ENCODE results near the gene ERCC6L2. TPM values are rescaled to one million over a fixed set of nuclear protein-coding genes. Genes with fewer than 3 reads are reported as not detected.

The ERCC6L2 gene
- total RNA-seq, 3 donors from 2014 or later (not counting 1 experiment from before 2014, with no cell fraction given) = 37.1 to 45.8 (median 38.6) TPM

DNA sequence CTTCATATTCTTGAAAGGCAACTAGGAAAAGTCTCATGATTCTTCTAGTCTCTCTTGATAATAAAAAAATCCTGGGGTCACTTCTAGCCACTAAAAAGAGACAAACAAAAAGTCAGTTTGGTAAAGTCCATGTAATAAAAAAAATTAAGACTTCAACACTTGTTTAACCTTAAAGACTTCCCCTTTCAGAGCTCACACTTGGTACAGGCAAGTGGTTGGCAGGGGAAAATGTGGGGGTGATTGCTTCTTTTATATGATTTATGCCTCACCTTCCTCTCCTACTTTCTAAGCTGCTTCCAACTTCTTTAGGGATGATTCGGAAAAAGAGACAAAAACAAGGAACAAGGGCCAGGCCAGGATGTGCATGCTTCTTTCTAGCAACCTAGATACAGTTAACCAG is 5.1 kb upstream of the ERCC6L2 start:
- no peak for ATAC-seq
- no peak overlapping the region for H3K27ac Mint-ChIP-seq

DNA sequence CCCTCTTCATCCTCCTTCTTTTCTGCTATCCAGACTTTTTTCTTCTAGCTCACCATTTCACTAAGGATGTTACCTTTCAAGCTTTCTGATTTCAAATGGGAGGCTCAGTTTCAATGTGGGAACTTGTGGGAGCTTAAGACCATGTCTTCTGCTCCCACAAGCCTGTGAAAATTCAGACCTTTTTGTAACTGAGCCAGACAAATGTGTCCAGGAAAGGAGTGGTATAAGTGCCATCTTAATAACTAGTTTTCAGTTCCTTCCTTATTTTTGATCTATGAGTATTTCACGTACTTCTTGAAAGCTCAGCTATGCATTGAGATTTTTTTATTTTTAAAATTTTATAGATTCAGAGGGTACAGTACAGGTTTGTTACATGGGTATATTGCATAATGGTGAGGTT is 4.6 kb upstream of the ERCC6L2 start:
- Mint-ChIP-seq H3K27me3 (ENCODE audit: low read depth in 2 of 2) (no peaks in the 10 kb centered on the region), H3K27ac (no peak overlapping the region), H3K4me1 (peaks cover 9 to 16% of the 10 kb centered on the region in 2 donors), H3K4me3 (no peak overlapping the region), H3K36me3 (no peaks in the 10 kb centered on the region), H3K9me3 (no peaks in the 10 kb centered on the region)
- Histone ChIP-seq H3K36me3 (ENCODE audit: control insufficient read depth, insufficient read depth, low read length) (peaks cover 3% of the 10 kb centered on the region), H3K4me3 (ENCODE audit: low read length) (no peak overlapping the region), H3K9me3 (ENCODE audit: control insufficient read depth, insufficient read depth, low read length) (no peaks in the 10 kb centered on the region), H3K27ac (ENCODE audit: low read length) (no peak overlapping the region), H3K27me3 (ENCODE audit: control insufficient read depth, insufficient read depth, low read length) (no peaks in the 10 kb centered on the region), H3K4me1 (ENCODE audit: control insufficient read depth, insufficient read depth, low read length) (peaks cover 10% of the 10 kb centered on the region)
- TF ChIP-seq, protein P1, sequence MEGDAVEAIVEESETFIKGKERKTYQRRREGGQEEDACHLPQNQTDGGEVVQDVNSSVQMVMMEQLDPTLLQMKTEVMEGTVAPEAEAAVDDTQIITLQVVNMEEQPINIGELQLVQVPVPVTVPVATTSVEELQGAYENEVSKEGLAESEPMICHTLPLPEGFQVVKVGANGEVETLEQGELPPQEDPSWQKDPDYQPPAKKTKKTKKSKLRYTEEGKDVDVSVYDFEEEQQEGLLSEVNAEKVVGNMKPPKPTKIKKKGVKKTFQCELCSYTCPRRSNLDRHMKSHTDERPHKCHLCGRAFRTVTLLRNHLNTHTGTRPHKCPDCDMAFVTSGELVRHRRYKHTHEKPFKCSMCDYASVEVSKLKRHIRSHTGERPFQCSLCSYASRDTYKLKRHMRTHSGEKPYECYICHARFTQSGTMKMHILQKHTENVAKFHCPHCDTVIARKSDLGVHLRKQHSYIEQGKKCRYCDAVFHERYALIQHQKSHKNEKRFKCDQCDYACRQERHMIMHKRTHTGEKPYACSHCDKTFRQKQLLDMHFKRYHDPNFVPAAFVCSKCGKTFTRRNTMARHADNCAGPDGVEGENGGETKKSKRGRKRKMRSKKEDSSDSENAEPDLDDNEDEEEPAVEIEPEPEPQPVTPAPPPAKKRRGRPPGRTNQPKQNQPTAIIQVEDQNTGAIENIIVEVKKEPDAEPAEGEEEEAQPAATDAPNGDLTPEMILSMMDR (IDR thresholded peaks at IDR 0.05) = no peak
- 71% methylated on average over 1 of the region's 1 CpG for WGBS (ENCODE audit: insufficient coverage)
- intact Hi-C loops (cut with micrococcal nuclease) = no loop called here
- ATAC-seq (no peak), DNase-seq (no peak)

More for the DNA sequence above, 5.1 kb upstream of the ERCC6L2 start:
- Histone ChIP-seq H3K4me1 (ENCODE audit: control insufficient read depth, insufficient read depth, low read length) (peaks cover 10% of the 10 kb centered on the region), H3K27me3 (ENCODE audit: control insufficient read depth, insufficient read depth, low read length) (no peaks in the 10 kb centered on the region), H3K4me3 (ENCODE audit: low read length) (no peak overlapping the region), H3K36me3 (ENCODE audit: control insufficient read depth, insufficient read depth, low read length) (peaks cover 3% of the 10 kb centered on the region), H3K9me3 (ENCODE audit: control insufficient read depth, insufficient read depth, low read length) (no peaks in the 10 kb centered on the region), H3K27ac (ENCODE audit: low read length) (no peak overlapping the region)
- TF ChIP-seq, protein P1 (IDR thresholded peaks at IDR 0.05) = no peak
- no peak overlapping the region for H3K4me3 Mint-ChIP-seq
- 50% methylated on average over 1 of the region's 1 CpG for WGBS (ENCODE audit: insufficient coverage)
- H3K36me3 Mint-ChIP-seq = no peaks in the 10 kb centered on the region
- no peaks in the 10 kb centered on the region for H3K9me3 Mint-ChIP-seq
- intact Hi-C loops (cut with micrococcal nuclease) = no loop called here
- H3K27me3 Mint-ChIP-seq (ENCODE audit: low read depth in 2 of 2) = no peaks in the 10 kb centered on the region
- DNase-seq = no peak
- H3K4me1 Mint-ChIP-seq = peaks cover 9 to 13% of the 10 kb centered on the region in 2 donors

DNA sequence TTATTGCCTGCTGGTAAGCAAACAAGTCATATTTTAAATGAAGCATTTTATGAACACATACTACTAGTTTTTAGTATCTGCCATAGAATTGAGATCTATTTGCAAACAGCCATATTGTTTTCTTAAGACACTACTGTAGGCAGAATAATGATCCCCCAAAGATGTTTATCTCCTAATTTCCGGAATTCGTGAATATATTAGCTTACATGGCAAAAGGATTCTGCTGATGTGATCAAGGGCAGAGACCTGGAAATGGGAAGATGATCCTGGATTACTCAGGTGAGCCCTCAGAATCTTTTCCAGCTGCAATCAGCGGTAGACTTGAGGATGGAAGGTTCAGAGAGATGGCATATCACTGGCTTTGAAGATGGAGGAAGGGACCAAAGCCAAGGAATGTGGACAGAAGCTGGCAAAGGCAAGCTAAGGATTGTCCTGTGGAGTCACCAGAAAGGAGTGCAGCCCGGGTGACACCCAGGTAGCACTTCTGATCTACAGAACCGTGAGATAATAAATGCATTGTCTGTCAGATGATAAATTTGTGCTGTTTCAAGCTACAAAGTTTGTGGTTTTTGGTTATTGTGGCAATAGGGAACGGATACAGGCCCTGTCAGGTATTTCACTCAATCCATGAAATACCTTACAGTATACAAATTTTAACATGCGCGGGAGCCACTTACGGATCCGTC is 1.0 kb upstream of the ERCC6L2 start:
- Mint-ChIP-seq H3K4me1 (peaks cover 9 to 16% of the 10 kb centered on the region in 2 donors), H3K9me3 (no peaks in the 10 kb centered on the region), H3K4me3 (no peak overlapping the region), H3K27ac (no peak overlapping the region), H3K36me3 (no peaks in the 10 kb centered on the region), H3K27me3 (ENCODE audit: low read depth in 2 of 2) (no peaks in the 10 kb centered on the region)
- peak overlapping the region; percentile 95 for H3K4me3 ChIP-seq (ENCODE audit: low read length)
- peaks cover 20% of the 10 kb centered on the region for H3K4me1 ChIP-seq (ENCODE audit: control insufficient read depth, insufficient read depth, low read length)
- DNase-seq (no peak), ATAC-seq (no peak)
- TF ChIP-seq, protein P1 (IDR thresholded peaks at IDR 0.05) = no peak
- H3K27ac ChIP-seq (ENCODE audit: low read length) = no peak overlapping the region
- no peaks in the 10 kb centered on the region for H3K9me3 ChIP-seq (ENCODE audit: control insufficient read depth, insufficient read depth, low read length)
- peaks cover 3% of the 10 kb centered on the region for H3K36me3 ChIP-seq (ENCODE audit: control insufficient read depth, insufficient read depth, low read length)
- intact Hi-C loops (cut with micrococcal nuclease) = loop anchor here (2.0 kb wide), 1 partner anchor 150 kb away; no protein-coding TSS in a partner anchor
- 31% methylated on average over 10 of the region's 10 CpGs for WGBS (ENCODE audit: insufficient coverage)
- H3K27me3 ChIP-seq (ENCODE audit: control insufficient read depth, insufficient read depth, low read length) = no peaks in the 10 kb centered on the region

DNA sequence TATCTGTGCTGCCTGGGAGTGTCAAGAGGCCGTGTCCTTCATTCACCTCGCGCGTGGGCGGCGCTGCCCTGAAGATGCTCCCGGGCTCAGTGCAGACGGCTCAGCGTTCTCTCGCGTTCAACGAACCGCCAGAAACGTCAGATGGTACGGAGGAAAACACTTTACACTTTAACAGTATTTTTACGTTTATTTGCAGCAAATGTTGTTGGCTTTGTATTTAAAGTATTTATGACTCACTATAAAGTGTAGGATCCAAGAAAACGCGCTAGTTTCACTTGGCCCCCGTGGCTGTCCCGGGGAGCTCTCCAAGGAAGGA is 544 bp upstream of the ERCC6L2 start:
- ATAC-seq (peak; percentile 25 to 53 (median 44)), DNase-seq (peak; percentile 54 to 81)
- Histone ChIP-seq H3K4me1 (ENCODE audit: control insufficient read depth, insufficient read depth, low read length) (peaks cover 20% of the 10 kb centered on the region), H3K36me3 (ENCODE audit: control insufficient read depth, insufficient read depth, low read length) (peaks cover 3% of the 10 kb centered on the region), H3K27me3 (ENCODE audit: control insufficient read depth, insufficient read depth, low read length) (no peaks in the 10 kb centered on the region), H3K27ac (ENCODE audit: low read length) (no peak overlapping the region), H3K9me3 (ENCODE audit: control insufficient read depth, insufficient read depth, low read length) (no peaks in the 10 kb centered on the region), H3K4me3 (ENCODE audit: low read length) (peak overlapping the region; percentile 95)
- 0% methylated on average over 12 of the region's 20 CpGs for WGBS (ENCODE audit: insufficient coverage)
- no peaks in the 10 kb centered on the region for H3K36me3 Mint-ChIP-seq
- TF ChIP-seq, protein P1 (IDR thresholded peaks at IDR 0.05) = no peak
- H3K27ac Mint-ChIP-seq = no peak overlapping the region
- H3K4me3 Mint-ChIP-seq = no peak overlapping the region
- no peaks in the 10 kb centered on the region for H3K27me3 Mint-ChIP-seq (ENCODE audit: low read depth in 2 of 2)
- peaks cover 9 to 16% of the 10 kb centered on the region in 2 donors for H3K4me1 Mint-ChIP-seq
- intact Hi-C loops (cut with micrococcal nuclease) = loop anchor here (2.0 to 5.0 kb wide), 4 partner anchors 150 to 1013 kb away; no protein-coding TSS in a partner anchor
- no peaks in the 10 kb centered on the region for H3K9me3 Mint-ChIP-seq
